ENCODE data around the gene RGS14. TPM values are rescaled to one million over a fixed set of nuclear protein-coding genes. Genes with fewer than 3 reads are reported as not detected.
A peak's percentile ranks its signal among the peaks of the same experiment; 100 is the strongest.

The RGS14 gene, protein sequence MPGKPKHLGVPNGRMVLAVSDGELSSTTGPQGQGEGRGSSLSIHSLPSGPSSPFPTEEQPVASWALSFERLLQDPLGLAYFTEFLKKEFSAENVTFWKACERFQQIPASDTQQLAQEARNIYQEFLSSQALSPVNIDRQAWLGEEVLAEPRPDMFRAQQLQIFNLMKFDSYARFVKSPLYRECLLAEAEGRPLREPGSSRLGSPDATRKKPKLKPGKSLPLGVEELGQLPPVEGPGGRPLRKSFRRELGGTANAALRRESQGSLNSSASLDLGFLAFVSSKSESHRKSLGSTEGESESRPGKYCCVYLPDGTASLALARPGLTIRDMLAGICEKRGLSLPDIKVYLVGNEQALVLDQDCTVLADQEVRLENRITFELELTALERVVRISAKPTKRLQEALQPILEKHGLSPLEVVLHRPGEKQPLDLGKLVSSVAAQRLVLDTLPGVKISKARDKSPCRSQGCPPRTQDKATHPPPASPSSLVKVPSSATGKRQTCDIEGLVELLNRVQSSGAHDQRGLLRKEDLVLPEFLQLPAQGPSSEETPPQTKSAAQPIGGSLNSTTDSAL
- 3.5 TPM in 2 replicates for total RNA-seq

DNA sequence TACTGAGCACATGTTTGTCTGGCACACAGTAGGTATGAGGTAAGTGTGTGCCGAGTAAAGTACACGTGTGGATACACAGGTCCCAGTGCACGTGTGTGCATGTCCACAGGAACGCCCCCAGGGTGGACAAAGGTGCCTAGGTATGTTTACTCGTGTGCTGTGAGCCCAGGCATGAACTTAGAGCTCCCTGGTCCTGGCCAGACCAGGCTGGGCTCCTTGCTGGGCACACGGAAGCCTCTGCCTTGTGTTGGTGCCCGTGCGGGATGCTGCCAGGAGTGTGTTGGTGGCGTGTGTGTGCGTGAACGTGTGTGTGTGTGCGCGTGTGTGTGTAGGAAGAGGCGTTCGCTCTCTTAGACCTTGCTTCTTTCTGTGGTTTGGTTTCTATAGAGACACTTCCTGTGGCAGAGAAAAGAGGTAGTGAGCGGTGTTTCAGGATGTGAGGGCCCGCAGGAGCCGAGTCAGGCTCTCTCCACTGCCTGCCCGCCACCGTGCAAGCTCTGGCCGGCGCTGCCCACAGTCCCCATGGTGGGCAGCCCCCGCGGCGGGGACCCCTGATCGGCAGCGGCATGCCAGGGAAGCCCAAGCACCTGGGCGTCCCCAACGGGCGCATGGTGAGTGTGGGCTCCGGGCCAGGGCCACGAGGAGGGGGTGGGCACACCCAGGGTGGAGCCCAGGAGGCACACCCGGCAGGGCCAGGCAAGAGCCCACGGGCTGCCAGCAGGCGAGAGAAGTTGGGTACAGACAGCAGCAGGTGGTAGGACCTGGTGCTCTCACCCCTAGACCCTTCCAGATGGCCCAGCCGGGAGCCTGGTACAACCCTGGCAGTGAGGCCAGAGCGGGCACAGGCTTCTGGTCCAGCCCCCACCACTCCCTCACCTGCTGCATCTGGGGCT lies at the start of gene RGS14:
TSS of gene RGS14 (plus strand) at position 466 of the 893 bp plus-strand sequence. CDS start at position 567, 101 bp downstream.
- DNase-seq (ENCODE audit: low read depth): peak; percentile 24
- no peak within 1 kb of the TSS for H3K4me3 ChIP-seq (ENCODE audit: low read depth, low read length)
- TF ChIP-seq, protein P1, sequence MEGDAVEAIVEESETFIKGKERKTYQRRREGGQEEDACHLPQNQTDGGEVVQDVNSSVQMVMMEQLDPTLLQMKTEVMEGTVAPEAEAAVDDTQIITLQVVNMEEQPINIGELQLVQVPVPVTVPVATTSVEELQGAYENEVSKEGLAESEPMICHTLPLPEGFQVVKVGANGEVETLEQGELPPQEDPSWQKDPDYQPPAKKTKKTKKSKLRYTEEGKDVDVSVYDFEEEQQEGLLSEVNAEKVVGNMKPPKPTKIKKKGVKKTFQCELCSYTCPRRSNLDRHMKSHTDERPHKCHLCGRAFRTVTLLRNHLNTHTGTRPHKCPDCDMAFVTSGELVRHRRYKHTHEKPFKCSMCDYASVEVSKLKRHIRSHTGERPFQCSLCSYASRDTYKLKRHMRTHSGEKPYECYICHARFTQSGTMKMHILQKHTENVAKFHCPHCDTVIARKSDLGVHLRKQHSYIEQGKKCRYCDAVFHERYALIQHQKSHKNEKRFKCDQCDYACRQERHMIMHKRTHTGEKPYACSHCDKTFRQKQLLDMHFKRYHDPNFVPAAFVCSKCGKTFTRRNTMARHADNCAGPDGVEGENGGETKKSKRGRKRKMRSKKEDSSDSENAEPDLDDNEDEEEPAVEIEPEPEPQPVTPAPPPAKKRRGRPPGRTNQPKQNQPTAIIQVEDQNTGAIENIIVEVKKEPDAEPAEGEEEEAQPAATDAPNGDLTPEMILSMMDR (IDR thresholded peaks at IDR 0.05; ENCODE audit: insufficient read depth, low read depth, low read length): no peak

DNA sequence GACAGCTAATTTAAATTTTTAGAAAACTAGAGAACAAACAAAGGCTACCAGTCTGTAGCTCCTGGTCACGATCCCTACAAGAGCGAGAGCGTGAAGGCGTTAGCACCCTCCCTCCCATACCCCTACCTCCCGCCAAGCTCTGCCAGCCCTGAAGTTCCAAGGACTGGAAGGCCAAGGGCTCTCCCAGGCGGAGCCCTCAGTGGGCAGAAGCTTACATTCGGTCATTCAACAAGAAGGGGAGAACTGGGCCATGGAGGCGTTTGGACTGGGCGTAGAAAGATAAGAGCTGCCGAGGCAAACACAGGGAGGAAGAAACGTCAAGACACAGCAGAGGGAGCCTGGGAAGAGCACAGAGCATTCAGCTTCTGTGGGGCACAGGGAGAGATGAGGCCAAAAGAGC lies 49.0 kb upstream of the RGS14 start:
- no peak overlapping the region for H3K4me3 ChIP-seq (ENCODE audit: low read depth, low read length)
- TF ChIP-seq, protein P1 (IDR thresholded peaks at IDR 0.05; ENCODE audit: insufficient read depth, low read depth, low read length): no peak
- no peak for DNase-seq (ENCODE audit: low read depth)

DNA sequence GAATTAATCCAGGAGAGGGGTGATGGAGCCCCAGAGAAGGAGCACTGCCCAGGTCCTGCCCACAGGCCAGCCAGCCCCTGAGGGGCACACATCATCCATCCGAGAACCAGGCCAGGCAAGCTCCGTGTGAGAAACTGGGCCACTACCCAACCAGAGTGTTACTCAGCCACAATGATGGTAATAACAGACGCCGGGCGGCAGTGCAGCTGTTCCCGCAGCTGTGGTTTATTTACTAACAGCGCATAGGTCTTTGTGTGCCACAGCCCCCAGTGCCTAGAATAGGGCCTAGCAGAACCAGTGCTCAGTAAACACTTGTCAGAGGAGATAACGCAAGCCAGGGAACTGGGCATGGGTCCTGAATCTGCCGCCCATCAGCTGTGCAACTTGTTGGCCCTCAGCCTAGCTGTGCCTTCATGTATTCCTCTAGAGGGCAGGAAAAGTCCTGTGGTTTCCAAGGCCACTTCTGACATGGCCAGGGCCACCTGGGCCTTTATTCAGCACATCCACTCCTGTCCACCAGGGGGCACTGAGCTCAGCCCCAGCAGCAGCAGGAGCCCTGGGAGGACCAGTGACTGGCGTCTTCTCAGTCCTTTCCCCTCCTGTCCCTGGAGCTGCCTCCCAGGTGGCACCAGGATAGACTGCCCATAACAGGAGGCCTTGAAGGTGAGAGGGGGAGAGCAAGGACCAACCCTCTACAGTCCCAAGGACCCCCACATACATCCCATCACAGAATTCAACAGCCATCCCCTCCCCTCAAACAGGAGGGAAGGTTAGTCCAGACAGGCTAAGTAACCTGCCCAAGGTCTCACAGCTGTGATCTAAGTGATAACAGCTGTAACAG lies 48.2 kb upstream of the RGS14 start:
- TF ChIP-seq, protein P1 (IDR thresholded peaks at IDR 0.05; ENCODE audit: insufficient read depth, low read depth, low read length): peak; percentile 92
- peak; percentile 69 for DNase-seq (ENCODE audit: low read depth)
- H3K4me3 ChIP-seq (ENCODE audit: low read depth, low read length): no peak overlapping the region

DNA sequence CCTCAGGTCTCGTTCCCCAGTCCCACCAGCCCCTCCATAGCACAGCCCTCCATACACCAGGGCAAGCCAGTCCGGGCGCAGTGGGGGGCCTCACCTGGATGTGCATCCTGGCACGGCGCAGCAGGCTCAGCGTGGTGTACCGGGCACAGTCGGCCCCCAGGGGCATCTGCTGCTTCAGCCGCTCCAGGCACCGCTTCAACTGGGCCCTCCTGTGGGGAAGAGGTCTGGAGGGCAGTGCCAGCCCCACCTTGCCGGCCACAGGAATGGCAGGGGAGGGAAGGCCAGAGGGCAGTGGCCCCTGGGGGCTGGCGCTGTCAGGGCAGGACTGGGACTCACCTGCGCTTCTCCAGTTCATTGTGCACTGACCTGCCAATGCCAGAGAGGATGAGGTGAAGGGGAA lies 47.4 kb upstream of the RGS14 start:
- TF ChIP-seq, protein P1 (IDR thresholded peaks at IDR 0.05; ENCODE audit: insufficient read depth, low read depth, low read length): no peak
- peak overlapping the region; percentile 64 for H3K4me3 ChIP-seq (ENCODE audit: low read depth, low read length)
- DNase-seq (ENCODE audit: low read depth): no peak

DNA sequence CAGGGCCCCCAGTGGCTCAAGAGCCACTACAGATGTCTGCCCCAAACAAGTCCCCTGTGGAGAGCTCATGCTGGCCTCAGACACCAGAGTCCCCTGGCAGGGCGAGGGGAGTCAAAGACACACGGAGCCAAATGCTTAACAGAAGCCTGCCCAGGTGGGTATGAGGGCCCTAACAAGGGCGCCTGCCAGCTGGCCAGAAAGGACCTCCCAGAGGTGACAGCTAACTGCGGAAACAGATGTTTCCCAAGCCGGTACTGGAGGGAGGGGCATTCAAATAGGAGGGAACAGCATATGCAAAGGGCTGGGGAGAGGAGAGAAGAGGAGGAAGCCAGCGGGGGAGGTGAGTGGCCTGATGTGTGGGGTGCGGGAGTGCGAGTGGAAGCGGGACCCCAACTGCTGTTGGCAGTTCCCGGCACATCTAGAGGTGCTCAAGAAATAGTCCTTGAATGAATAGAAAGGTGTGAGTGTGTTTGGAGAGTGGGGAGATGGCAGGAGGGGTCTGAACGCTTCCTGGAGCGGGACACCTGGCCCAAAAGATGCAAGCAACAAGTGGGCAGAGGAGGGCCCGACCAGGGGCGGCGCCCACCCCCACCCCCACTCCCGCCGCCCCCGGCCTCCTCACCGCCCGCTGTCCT lies 46.9 kb upstream of the RGS14 start:
- DNase-seq (ENCODE audit: low read depth): no peak
- TF ChIP-seq, protein P1 (IDR thresholded peaks at IDR 0.05; ENCODE audit: insufficient read depth, low read depth, low read length): no peak
- H3K4me3 ChIP-seq (ENCODE audit: low read depth, low read length): peak overlapping the region; percentile 64

DNA sequence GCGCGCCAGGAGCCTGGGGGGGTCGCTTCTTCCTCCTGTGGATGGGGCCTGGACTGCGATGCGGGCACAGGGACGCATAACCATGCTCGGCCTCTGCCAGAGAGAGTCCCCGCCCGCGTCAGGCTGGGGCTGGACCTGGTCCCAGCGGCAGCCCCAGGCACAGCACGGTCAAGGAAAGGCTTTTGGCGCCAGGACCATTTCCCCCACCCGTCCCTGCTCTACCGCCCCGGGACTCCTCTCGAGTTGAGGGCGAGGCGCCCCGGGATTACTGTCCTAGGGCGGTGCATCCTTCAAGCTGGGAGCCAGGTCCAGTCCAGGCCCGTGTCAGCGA lies 46.4 kb upstream of the RGS14 start:
- DNase-seq (ENCODE audit: low read depth): no peak
- TF ChIP-seq, protein P1 (IDR thresholded peaks at IDR 0.05; ENCODE audit: insufficient read depth, low read depth, low read length): no peak
- H3K4me3 ChIP-seq (ENCODE audit: low read depth, low read length): peak overlapping the region; percentile 64
